ENCODE results near the gene C2orf15.
A peak's percentile ranks its signal among the peaks of the same experiment; 100 is the strongest.

The C2orf15 gene

GRCh38 chr2:99154643-99155536, 13.4 kb downstream of the C2orf15 start, which contains the start of the genes LIPT1 and TSGA10:
TSS of gene LIPT1 (plus strand) at chr2:99154967. CDS start at chr2:99161958, 6,991 bp downstream.
TSS of gene TSGA10 (minus strand) at chr2:99154942. CDS start at chr2:99109439, 45,503 bp downstream.
- H3K9me3 ChIP-seq (ENCODE audit: control insufficient read depth, insufficient read depth, low read depth, low read length), result no peaks in the 10 kb centered on the region
- ChIA-PET POLR2A (interaction anchor here (1.1 to 5.8 kb wide), 8 partner anchors 13 to 182 kb away, joined by 3 to 58 read pairs (median 4); partner anchors contain the start of genes C2orf15, EIF5B, MITD1 and MRPL30), CTCF (interaction anchor here (1.1 to 1.7 kb wide), 2 partner anchors 12 to 182 kb away, joined by 3 to 4 read pairs; partner anchors contain the start of gene EIF5B)
- peaks cover 0 to 20% of the 10 kb centered on the region in 2 experiments; a peak in 2 of 3 replicates for H3K36me3 ChIP-seq (ENCODE audit: control insufficient read depth in 2 of 2, insufficient read depth in 1 of 2, low read length in 2 of 2)
- peak within 1 kb of the TSS; percentile 71 for H3K27ac ChIP-seq (ENCODE audit: extremely low read depth, low read depth, low read length)
- peaks cover 3% of the 10 kb centered on the region; the same call in 1 of the 2 replicates for H3K4me1 ChIP-seq (ENCODE audit: control insufficient read depth, insufficient read depth, low read length)
- peak within 1 kb of the TSS; percentile 63 for H3K4me3 ChIP-seq (ENCODE audit: low read depth, low read length)
- no peak for TF ChIP-seq ZNF704 (tag by site-specific recombination; IDR thresholded peaks at IDR 0.05)
- TF ChIP-seq ZNF776 (tag by site-specific recombination; IDR thresholded peaks at IDR 0.05; ENCODE audit: borderline replicate concordance), result no peak
- TF ChIP-seq ZNF18 (tag by site-specific recombination; IDR thresholded peaks at IDR 0.05), result no peak
- TF ChIP-seq ZNF670 (tag by site-specific recombination; IDR thresholded peaks at IDR 0.05; ENCODE audit: low read depth), result no peak
- no peak for TF ChIP-seq ZNF585B (tag by site-specific recombination; IDR thresholded peaks at IDR 0.05)
- TF ChIP-seq, protein P1, sequence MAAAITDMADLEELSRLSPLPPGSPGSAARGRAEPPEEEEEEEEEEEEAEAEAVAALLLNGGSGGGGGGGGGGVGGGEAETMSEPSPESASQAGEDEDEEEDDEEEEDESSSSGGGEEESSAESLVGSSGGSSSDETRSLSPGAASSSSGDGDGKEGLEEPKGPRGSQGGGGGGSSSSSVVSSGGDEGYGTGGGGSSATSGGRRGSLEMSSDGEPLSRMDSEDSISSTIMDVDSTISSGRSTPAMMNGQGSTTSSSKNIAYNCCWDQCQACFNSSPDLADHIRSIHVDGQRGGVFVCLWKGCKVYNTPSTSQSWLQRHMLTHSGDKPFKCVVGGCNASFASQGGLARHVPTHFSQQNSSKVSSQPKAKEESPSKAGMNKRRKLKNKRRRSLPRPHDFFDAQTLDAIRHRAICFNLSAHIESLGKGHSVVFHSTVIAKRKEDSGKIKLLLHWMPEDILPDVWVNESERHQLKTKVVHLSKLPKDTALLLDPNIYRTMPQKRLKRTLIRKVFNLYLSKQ (tag by site-specific recombination; IDR thresholded peaks at IDR 0.05; ENCODE audit: borderline replicate concordance), result no peak
- no peak for TF ChIP-seq ZNF830 (tag by site-specific recombination; IDR thresholded peaks at IDR 0.05; ENCODE audit: low read depth)
- TF ChIP-seq GLIS2 (tag by site-specific recombination; IDR thresholded peaks at IDR 0.05), result peak; percentile 97
- no peak for TF ChIP-seq ZNF747 (tag by site-specific recombination; IDR thresholded peaks at IDR 0.05)
- TF ChIP-seq IKZF3 (tag by site-specific recombination; IDR thresholded peaks at IDR 0.05), result no peak
- peak; percentile 89 for TF ChIP-seq ZNF600 (tag by site-specific recombination; IDR thresholded peaks at IDR 0.05)
- TF ChIP-seq ZNF2 (tag by site-specific recombination; IDR thresholded peaks at IDR 0.05), result peak; percentile 73
- no peak for TF ChIP-seq ZNF155 (tag by site-specific recombination; IDR thresholded peaks at IDR 0.05)
- no peak for TF ChIP-seq ZNF341 (tag by site-specific recombination; IDR thresholded peaks at IDR 0.05; ENCODE audit: low read depth)
- TF ChIP-seq, protein P2, sequence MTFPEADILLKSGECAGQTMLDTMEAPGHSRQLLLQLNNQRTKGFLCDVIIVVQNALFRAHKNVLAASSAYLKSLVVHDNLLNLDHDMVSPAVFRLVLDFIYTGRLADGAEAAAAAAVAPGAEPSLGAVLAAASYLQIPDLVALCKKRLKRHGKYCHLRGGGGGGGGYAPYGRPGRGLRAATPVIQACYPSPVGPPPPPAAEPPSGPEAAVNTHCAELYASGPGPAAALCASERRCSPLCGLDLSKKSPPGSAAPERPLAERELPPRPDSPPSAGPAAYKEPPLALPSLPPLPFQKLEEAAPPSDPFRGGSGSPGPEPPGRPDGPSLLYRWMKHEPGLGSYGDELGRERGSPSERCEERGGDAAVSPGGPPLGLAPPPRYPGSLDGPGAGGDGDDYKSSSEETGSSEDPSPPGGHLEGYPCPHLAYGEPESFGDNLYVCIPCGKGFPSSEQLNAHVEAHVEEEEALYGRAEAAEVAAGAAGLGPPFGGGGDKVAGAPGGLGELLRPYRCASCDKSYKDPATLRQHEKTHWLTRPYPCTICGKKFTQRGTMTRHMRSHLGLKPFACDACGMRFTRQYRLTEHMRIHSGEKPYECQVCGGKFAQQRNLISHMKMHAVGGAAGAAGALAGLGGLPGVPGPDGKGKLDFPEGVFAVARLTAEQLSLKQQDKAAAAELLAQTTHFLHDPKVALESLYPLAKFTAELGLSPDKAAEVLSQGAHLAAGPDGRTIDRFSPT (tag by site-specific recombination; IDR thresholded peaks at IDR 0.05), result peak; percentile 97
- no peak for TF ChIP-seq TCF7L2 (IDR thresholded peaks at IDR 0.05; ENCODE audit: borderline replicate concordance, low read depth, low read length)
- TF ChIP-seq ZIC2 (tag by site-specific recombination; IDR thresholded peaks at IDR 0.05), result peak; percentile 78
- TF ChIP-seq ZSCAN16 (tag by site-specific recombination; IDR thresholded peaks at IDR 0.05), result 0 out of 2 replicates have a peak, but pooled peaks have one; percentile 18
- no peak for TF ChIP-seq ZNF112 (tag by site-specific recombination; IDR thresholded peaks at IDR 0.05)
- no peak for TF ChIP-seq RBAK (tag by site-specific recombination; IDR thresholded peaks at IDR 0.05)
- TF ChIP-seq ZNF311 (tag by site-specific recombination; IDR thresholded peaks at IDR 0.05; ENCODE audit: borderline replicate concordance), result no peak
- TF ChIP-seq ZNF544 (tag by site-specific recombination; IDR thresholded peaks at IDR 0.05), result no peak
- TF ChIP-seq ZNF560 (tag by site-specific recombination; IDR thresholded peaks at IDR 0.05; ENCODE audit: borderline replicate concordance), result no peak
- TF ChIP-seq OSR2 (tag by site-specific recombination; IDR thresholded peaks at IDR 0.05), result no peak
- no peak for TF ChIP-seq ZNF791 (tag by site-specific recombination; IDR thresholded peaks at IDR 0.05)
- TF ChIP-seq ZNF37A (tag by site-specific recombination; IDR thresholded peaks at IDR 0.05), result no peak
